Gastrocnemius medialis (tissue), 4 donors: Measurements from ENCODE around the gene TMTC2. TPM values are rescaled to one million over a fixed set of nuclear protein-coding genes. Genes with fewer than 3 reads are reported as not detected.

Experiments used
- ATAC-seq, 2 donors: fragments of 150-250 bp; one replicate each; pipeline ENCODE4 v1.9.1; 2016
- DNase-seq, 2 donors: peaks; one replicate each; pipeline ENCODE4 v3.0.0-alpha.2; 2019
- H3K27ac ChIP-seq, 4 donors: fragments of 200-600 bp; sonication (generic); 1 replicate in 1 of 4; 2 replicates in 3 of 4; pipeline ENCODE4 v1.5.1; 2016 to 2018; ENCODE audit warnings: mild to moderate bottlenecking in 2 of 4, moderate library complexity in 1 of 4
- H3K27me3 ChIP-seq, 3 donors: fragments of 200-600 bp; sonication (generic) in 2 of 3; 1 replicate in 1 of 3; 2 replicates in 2 of 3; pipeline versions ENCODE4 v1.5.1 to v1.6.0; 2016 to 2019; ENCODE audit warnings: mild to moderate bottlenecking in 1 of 3, moderate library complexity in 1 of 3
- H3K36me3 ChIP-seq, 2 donors: fragments of 200-600 bp; sonication (generic) in 1 of 2; one replicate each; pipeline ENCODE4 v1.5.1; 2017 to 2018
- H3K4me1 ChIP-seq, 2 donors: fragments of 200-600 bp; sonication (generic) in 1 of 2; one replicate each; pipeline ENCODE4 v1.5.1; 2016 to 2017; ENCODE audit warnings: mild to moderate bottlenecking in 2 of 2
- H3K4me3 ChIP-seq, 4 donors: fragments of 200-600 bp; sonication (generic) in 3 of 4; 1 replicate in 1 of 4; 2 replicates in 3 of 4; pipeline ENCODE4 v1.5.1; 2016 to 2019; ENCODE audit warnings: mild to moderate bottlenecking in 2 of 4
- H3K9me3 ChIP-seq, 3 donors: fragments of 200-600 bp; sonication (generic) in 2 of 3; 1 replicate in 1 of 3; 2 replicates in 2 of 3; pipeline ENCODE4 v1.5.1; 2016 to 2019
- POLR2A ChIP-seq, 2 donors: fragments of 450-650 bp; IDR thresholded peaks; one replicate each; pipeline ENCODE4 v1.6.1; 2017; ENCODE audit warnings: antibody characterized with exemption in 2 of 2, mild to moderate bottlenecking in 2 of 2, moderate library complexity in 2 of 2
- in situ Hi-C, 4 donors: fragments of 200-750 bp; cut with MboI; loops; one replicate each; pipeline versions ENCODE4 v1.15.0 to v1.8.0; 2017; ENCODE audit warnings: low sequenced_read_pairs in 4 of 4
- intact Hi-C: fragments of 100-400 bp; cut with DNase I; formaldehyde crosslinking; loops from one replicate; pipeline ENCODE4 v1.15.1; 2023; ENCODE audit warnings: low total_unique reads
- total RNA-seq, 4 donors: library from RNA; depleted of rRNA; stranded (reverse); fragments of >200 nt; gene quantifications; one replicate each; pipeline versions ENCODE4 v1.1.0 to v1.2.3, GENCODE V29; 2016
- TF ChIP-seq, protein P1 (sequence below), 5 experiments: fragments of 450-650 bp in 3 of 5; fragments of 200-600 bp in 2 of 5; sonication (generic) in 2 of 5; IDR thresholded peaks in 4 of 5; conservative IDR thresholded peaks in 1 of 5; 1 replicate in 4 of 5; 2 replicates in 1 of 5; pipeline ENCODE4 v1.5.1; 2016 to 2019; ENCODE audit warnings: antibody characterized with exemption in 5 of 5, mild to moderate bottlenecking in 3 of 5, moderate library complexity in 3 of 5

TMTC2 gene
- total RNA-seq, 4 donors from 2014 or later, result 1.6 to 2.5 (median 1.9) TPM

DNA sequence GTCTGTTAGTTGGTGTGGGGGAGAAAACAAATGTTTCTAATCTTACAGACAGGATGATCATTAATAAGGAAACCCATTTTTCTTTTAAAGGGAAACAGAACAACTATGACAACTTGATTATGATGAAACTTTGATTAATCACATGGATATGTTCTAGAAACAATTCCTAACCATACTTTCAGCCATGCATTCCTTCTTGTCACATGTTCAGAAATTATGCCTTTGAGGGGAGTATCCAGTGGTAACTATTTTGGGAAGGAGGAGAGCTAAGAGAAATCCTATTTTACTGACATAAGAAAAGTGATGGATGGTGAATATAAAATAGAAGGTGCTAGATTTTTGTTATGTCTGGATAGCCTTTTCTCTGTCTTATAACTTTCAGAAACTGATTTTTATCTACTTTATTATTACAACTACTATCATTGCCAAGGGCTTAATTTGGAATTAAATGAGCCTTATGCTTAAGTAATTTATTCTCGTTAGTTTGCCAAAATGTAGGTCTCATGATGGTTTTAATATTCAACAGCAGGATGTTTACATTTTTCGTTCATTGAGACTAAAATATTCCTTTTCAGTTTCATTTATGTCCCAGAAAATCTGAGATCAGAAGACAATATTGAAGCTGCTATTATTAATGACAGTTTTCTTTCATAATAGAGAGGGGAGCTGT, 200.1 kb downstream of the TMTC2 start:
- TF ChIP-seq, protein P1, sequence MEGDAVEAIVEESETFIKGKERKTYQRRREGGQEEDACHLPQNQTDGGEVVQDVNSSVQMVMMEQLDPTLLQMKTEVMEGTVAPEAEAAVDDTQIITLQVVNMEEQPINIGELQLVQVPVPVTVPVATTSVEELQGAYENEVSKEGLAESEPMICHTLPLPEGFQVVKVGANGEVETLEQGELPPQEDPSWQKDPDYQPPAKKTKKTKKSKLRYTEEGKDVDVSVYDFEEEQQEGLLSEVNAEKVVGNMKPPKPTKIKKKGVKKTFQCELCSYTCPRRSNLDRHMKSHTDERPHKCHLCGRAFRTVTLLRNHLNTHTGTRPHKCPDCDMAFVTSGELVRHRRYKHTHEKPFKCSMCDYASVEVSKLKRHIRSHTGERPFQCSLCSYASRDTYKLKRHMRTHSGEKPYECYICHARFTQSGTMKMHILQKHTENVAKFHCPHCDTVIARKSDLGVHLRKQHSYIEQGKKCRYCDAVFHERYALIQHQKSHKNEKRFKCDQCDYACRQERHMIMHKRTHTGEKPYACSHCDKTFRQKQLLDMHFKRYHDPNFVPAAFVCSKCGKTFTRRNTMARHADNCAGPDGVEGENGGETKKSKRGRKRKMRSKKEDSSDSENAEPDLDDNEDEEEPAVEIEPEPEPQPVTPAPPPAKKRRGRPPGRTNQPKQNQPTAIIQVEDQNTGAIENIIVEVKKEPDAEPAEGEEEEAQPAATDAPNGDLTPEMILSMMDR (IDR thresholded peaks at IDR 0.05 in 4 of 5, conservative IDR thresholded peaks at IDR 0.05 in 1 of 5), result no peak
- no peak for TF ChIP-seq POLR2A (IDR thresholded peaks at IDR 0.05)
- no peaks in the 10 kb centered on the region for H3K9me3 ChIP-seq
- no peaks in the 10 kb centered on the region for H3K36me3 ChIP-seq
- H3K27me3 ChIP-seq, result no peaks in the 10 kb centered on the region
- ATAC-seq (no peak), DNase-seq (no peak)
- H3K4me1 ChIP-seq, result no peaks in the 10 kb centered on the region
- intact Hi-C loops, result no loop called here
- in situ Hi-C loops, result no loop called here
- no peak overlapping the region for H3K27ac ChIP-seq
- no peak overlapping the region for H3K4me3 ChIP-seq

DNA sequence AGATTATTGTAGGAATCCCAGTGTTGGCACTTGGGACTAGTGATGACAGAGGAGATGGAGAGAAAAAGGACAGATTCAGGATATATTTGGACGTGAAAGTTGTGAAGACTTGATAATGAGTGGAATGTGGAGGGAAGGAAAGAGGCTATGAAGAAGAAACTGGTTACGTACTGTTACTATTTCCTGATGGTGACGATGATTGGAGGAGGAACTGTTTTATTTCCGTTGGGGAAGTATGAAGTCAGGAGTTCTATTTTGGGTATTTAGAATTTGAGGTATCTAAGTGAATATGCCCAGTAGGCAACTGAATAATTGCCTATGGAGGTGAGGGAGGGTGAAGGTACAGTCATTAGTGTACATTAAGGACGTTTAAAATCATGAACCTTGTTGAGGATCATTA, 207.2 kb downstream of the TMTC2 start:
- H3K9me3 ChIP-seq, result no peaks in the 10 kb centered on the region
- H3K4me3 ChIP-seq, result no peak overlapping the region
- TF ChIP-seq POLR2A (IDR thresholded peaks at IDR 0.05), result no peak
- TF ChIP-seq, protein P1 (IDR thresholded peaks at IDR 0.05 in 4 of 5, conservative IDR thresholded peaks at IDR 0.05 in 1 of 5), result no peak
- H3K27ac ChIP-seq, result no peak overlapping the region
- H3K4me1 ChIP-seq, result no peaks in the 10 kb centered on the region
- ATAC-seq (no peak), DNase-seq (no peak)
- H3K27me3 ChIP-seq, result no peaks in the 10 kb centered on the region
- no peaks in the 10 kb centered on the region for H3K36me3 ChIP-seq
- in situ Hi-C loops (no loop called here), intact Hi-C loops (no loop called here)

DNA sequence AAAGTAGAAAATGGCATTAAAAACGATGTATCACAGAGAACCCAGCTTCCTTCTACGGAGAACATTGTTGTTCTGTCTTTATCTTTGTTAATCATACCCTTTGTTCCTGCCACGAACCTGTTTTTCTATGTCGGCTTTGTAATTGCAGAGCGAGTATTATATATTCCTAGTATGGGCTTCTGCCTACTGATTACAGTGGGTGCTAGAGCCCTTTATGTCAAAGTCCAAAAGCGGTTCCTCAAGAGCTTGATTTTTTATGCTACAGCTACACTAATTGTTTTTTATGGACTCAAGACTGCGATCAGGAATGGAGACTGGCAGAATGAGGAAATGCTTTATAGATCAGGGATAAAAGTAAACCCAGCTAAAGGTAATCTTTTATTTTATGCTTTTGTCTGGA, 209.6 kb downstream of the TMTC2 start:
- H3K4me3 ChIP-seq, result no peak overlapping the region
- H3K9me3 ChIP-seq, result no peaks in the 10 kb centered on the region
- H3K36me3 ChIP-seq, result no peaks in the 10 kb centered on the region
- H3K4me1 ChIP-seq, result no peaks in the 10 kb centered on the region
- no peaks in the 10 kb centered on the region for H3K27me3 ChIP-seq
- intact Hi-C loops (no loop called here), in situ Hi-C loops (no loop called here)
- TF ChIP-seq, protein P1 (IDR thresholded peaks at IDR 0.05 in 4 of 5, conservative IDR thresholded peaks at IDR 0.05 in 1 of 5), result no peak
- no peak for TF ChIP-seq POLR2A (IDR thresholded peaks at IDR 0.05)
- DNase-seq, result no peak
- ATAC-seq, result no peak
- H3K27ac ChIP-seq, result no peak overlapping the region

DNA sequence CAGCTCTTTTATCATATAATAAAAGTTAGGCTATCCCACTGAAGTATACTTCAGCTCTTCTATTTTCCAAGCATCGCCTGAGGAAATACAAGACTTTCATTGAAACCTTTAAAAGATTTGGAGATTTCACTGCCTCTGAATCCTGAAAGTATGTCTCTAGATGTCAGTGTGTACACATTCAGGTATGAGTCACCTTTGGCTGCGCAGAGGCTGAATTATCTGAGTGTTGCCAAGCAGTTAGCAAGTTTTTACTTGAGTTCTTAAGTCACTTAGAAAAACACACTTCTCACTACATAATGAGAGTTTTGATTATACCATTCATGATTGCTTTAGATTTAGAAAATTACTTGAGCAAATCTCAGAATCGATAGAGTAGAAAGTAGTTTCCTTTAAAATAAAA, 210.3 kb downstream of the TMTC2 start:
- in situ Hi-C loops (no loop called here), intact Hi-C loops (no loop called here)
- Histone ChIP-seq H3K27ac (no peak overlapping the region), H3K4me1 (no peaks in the 10 kb centered on the region), H3K27me3 (no peaks in the 10 kb centered on the region), H3K4me3 (no peak overlapping the region), H3K9me3 (no peaks in the 10 kb centered on the region), H3K36me3 (no peaks in the 10 kb centered on the region)
- DNase-seq (no peak), ATAC-seq (no peak)
- TF ChIP-seq, protein P1 (IDR thresholded peaks at IDR 0.05 in 4 of 5, conservative IDR thresholded peaks at IDR 0.05 in 1 of 5), result no peak
- no peak for TF ChIP-seq POLR2A (IDR thresholded peaks at IDR 0.05)

DNA sequence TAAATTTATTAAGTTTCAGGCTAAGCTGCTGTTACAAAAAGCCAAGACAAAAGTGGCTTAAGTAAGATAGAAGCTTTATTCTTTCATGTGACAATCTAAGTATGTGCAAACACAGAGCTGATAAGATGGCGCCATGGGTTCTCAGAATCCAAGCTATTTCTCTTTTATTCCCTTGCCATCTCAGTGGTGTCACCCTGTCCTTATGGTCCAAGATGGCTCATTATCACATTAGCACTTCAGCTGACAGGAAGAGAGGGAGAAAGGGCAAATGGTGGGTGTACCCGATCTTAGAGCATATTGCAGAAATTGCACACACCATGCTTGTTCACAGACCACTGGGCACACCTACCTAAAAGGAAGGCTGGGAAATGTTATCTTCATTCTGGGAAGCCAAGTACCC, 211.7 kb downstream of the TMTC2 start:
- no peak for TF ChIP-seq POLR2A (IDR thresholded peaks at IDR 0.05)
- TF ChIP-seq, protein P1 (IDR thresholded peaks at IDR 0.05 in 4 of 5, conservative IDR thresholded peaks at IDR 0.05 in 1 of 5), result no peak
- intact Hi-C loops, result no loop called here
- no peaks in the 10 kb centered on the region for H3K36me3 ChIP-seq
- H3K27ac ChIP-seq, result no peak overlapping the region
- no peak overlapping the region for H3K4me3 ChIP-seq
- DNase-seq (no peak), ATAC-seq (no peak)
- in situ Hi-C loops, result no loop called here
- H3K4me1 ChIP-seq, result no peaks in the 10 kb centered on the region
- no peaks in the 10 kb centered on the region for H3K27me3 ChIP-seq
- H3K9me3 ChIP-seq, result no peaks in the 10 kb centered on the region
